Measurements from ENCODE around the gene PPP2CA. TPM values are rescaled to one million over a fixed set of nuclear protein-coding genes. Genes with fewer than 3 reads are reported as not detected.

The PPP2CA gene
- total and polyA plus RNA-seq, 2 of the 13 experiments (the other 11 are each of a cell fraction or from before 2014, with no cell fraction given) = 82.4 to 171 TPM

- TF ChIP-seq ZNF747 (CRISPR knock-in tag; IDR thresholded peaks at IDR 0.05; ENCODE audit: borderline replicate concordance) (no peak), ZSCAN29 (CRISPR knock-in tag; conservative IDR thresholded peaks at IDR 0.05) (no peak), ZNF652 (CRISPR knock-in tag; IDR thresholded peaks at IDR 0.05; ENCODE audit: borderline replicate concordance, low read depth) (peak; percentile 88), SIX4 (CRISPR knock-in tag; IDR thresholded peaks at IDR 0.05) (no peak), PITX1 (CRISPR knock-in tag; IDR thresholded peaks at IDR 0.05) (no peak), ATM (IDR thresholded peaks at IDR 0.05; ENCODE audit: borderline replicate concordance) (no peak), THYN1 (CRISPR knock-in tag; IDR thresholded peaks at IDR 0.05; ENCODE audit: borderline replicate concordance, low read depth) (no peak), SP4 (CRISPR knock-in tag; IDR thresholded peaks at IDR 0.05) (no peak), GLI4 (CRISPR knock-in tag; IDR thresholded peaks at IDR 0.05; ENCODE audit: borderline replicate concordance) (no peak), BRD4 (CRISPR knock-in tag; IDR thresholded peaks at IDR 0.05) (no peak), NFRKB (IDR thresholded peaks at IDR 0.05) (no peak), RARA (CRISPR knock-in tag; IDR thresholded peaks at IDR 0.05) (peak; percentile 57), KAT7 (CRISPR knock-in tag; IDR thresholded peaks at IDR 0.05; ENCODE audit: borderline replicate concordance) (no peak), NFIC (IDR thresholded peaks at IDR 0.05; ENCODE audit: low read length) (no peak), ZNF766 (CRISPR knock-in tag; IDR thresholded peaks at IDR 0.05; ENCODE audit: borderline replicate concordance) (no peak), CCDC6 (CRISPR knock-in tag; IDR thresholded peaks at IDR 0.05) (no peak), NCOR1 (IDR thresholded peaks at IDR 0.05; ENCODE audit: borderline replicate concordance, low read length) (no peak), HNF4A (CRISPR knock-in tag; IDR thresholded peaks at IDR 0.05) (no peak), FOXC1 (CRISPR knock-in tag; IDR thresholded peaks at IDR 0.05; ENCODE audit: borderline replicate concordance) (no peak), LRRFIP1 (CRISPR knock-in tag; conservative IDR thresholded peaks at IDR 0.05) (no peak), FOXP1 (IDR thresholded peaks at IDR 0.05) (no peak), FOXP1 (CRISPR knock-in tag; IDR thresholded peaks at IDR 0.05) (peak; percentile 59), EP300 (IDR thresholded peaks at IDR 0.05; ENCODE audit: low read depth in 2 of 2, low read length in 2 of 2) (peak in 1 of 2 experiments; percentile 52; a peak in 2 of 4 replicates), EP300 (CRISPR knock-in tag; IDR thresholded peaks at IDR 0.05; ENCODE audit: borderline replicate concordance) (peak; percentile 60; the same call in 1 of the 2 replicates), ZNF205 (CRISPR knock-in tag; IDR thresholded peaks at IDR 0.05) (0 out of 2 replicates have a peak, but pooled peaks have one; percentile 28), SMAD1 (CRISPR knock-in tag; IDR thresholded peaks at IDR 0.05; ENCODE audit: borderline replicate concordance, low read depth) (no peak), YEATS2 (CRISPR knock-in tag; IDR thresholded peaks at IDR 0.05; ENCODE audit: borderline replicate concordance) (peak; percentile 47; the same call in 1 of the 2 replicates), SRSF9 (IDR thresholded peaks at IDR 0.05; ENCODE audit: borderline replicate concordance, insufficient read depth, low read depth, low read length, poor library complexity, severe bottlenecking) (no peak), RORA (CRISPR knock-in tag; IDR thresholded peaks at IDR 0.05) (no peak), ZNF224 (CRISPR knock-in tag; IDR thresholded peaks at IDR 0.05) (no peak)
Measured at GRCh38 chr5:134245101-134245604, 19.3 kb upstream of the PPP2CA start (continued).

Measured in HepG2 (cell line).